Measurements from ENCODE around the gene AP1S2.
A peak's percentile ranks its signal among the peaks of the same experiment; 100 is the strongest.

AP1S2 gene

GRCh38 chrX:15815779-15816437 lies 38.7 kb downstream of the AP1S2 start:
- TF ChIP-seq JUND (IDR thresholded peaks at IDR 0.05; ENCODE audit: low read depth), result no peak
- DNase-seq (ENCODE audit: low read depth in 1 of 2, low spot score in 1 of 2), result peak; percentile 62 to 69
- in situ Hi-C loops (cut with HindIII; ENCODE audit: low pct_unique_long_range_greater_than_20kb, low sequenced_read_pairs), result no loop called here

- no peak for TF ChIP-seq JUND (IDR thresholded peaks at IDR 0.05; ENCODE audit: low read depth)
- in situ Hi-C loops (cut with HindIII; ENCODE audit: low pct_unique_long_range_greater_than_20kb, low sequenced_read_pairs), result no loop called here
These were observed 39.7 kb downstream of the AP1S2 start for GRCh38 chrX:15814771-15815365.

GRCh38 chrX:15813416-15813815 lies 41.2 kb downstream of the AP1S2 start:
- in situ Hi-C loops (cut with HindIII; ENCODE audit: low pct_unique_long_range_greater_than_20kb, low sequenced_read_pairs), result no loop called here
- no peak for DNase-seq (ENCODE audit: low read depth in 1 of 2, low spot score in 1 of 2)
- no peak for TF ChIP-seq JUND (IDR thresholded peaks at IDR 0.05; ENCODE audit: low read depth)

More at GRCh38 chrX:15814771-15815365, 39.7 kb downstream of the AP1S2 start:
- DNase-seq (ENCODE audit: low read depth in 1 of 2, low spot score in 1 of 2), result no peak

GRCh38 chrX:15812192-15812938 lies 42.2 kb downstream of the AP1S2 start:
- DNase-seq (ENCODE audit: low read depth in 1 of 2, low spot score in 1 of 2), result no peak
- in situ Hi-C loops (cut with HindIII; ENCODE audit: low pct_unique_long_range_greater_than_20kb, low sequenced_read_pairs), result no loop called here
- TF ChIP-seq JUND (IDR thresholded peaks at IDR 0.05; ENCODE audit: low read depth), result no peak

- in situ Hi-C loops (cut with HindIII; ENCODE audit: low pct_unique_long_range_greater_than_20kb, low sequenced_read_pairs), result no loop called here
- TF ChIP-seq JUND (IDR thresholded peaks at IDR 0.05; ENCODE audit: low read depth), result no peak
These were observed 46.4 kb downstream of the AP1S2 start for GRCh38 chrX:15808254-15808653.

GRCh38 chrX:15804563-15804962 lies 50.0 kb downstream of the AP1S2 start:
- in situ Hi-C loops (cut with HindIII; ENCODE audit: low pct_unique_long_range_greater_than_20kb, low sequenced_read_pairs), result no loop called here
- DNase-seq (ENCODE audit: low read depth in 1 of 2, low spot score in 1 of 2), result no peak

More at GRCh38 chrX:15808254-15808653, 46.4 kb downstream of the AP1S2 start:
- DNase-seq (ENCODE audit: low read depth in 1 of 2, low spot score in 1 of 2), result no peak

GRCh38 chrX:15797707-15798106 lies 56.9 kb downstream of the AP1S2 start:
- DNase-seq (ENCODE audit: low read depth in 1 of 2, low spot score in 1 of 2), result no peak
- in situ Hi-C loops (cut with HindIII; ENCODE audit: low pct_unique_long_range_greater_than_20kb, low sequenced_read_pairs), result no loop called here
- no peak for TF ChIP-seq JUND (IDR thresholded peaks at IDR 0.05; ENCODE audit: low read depth)

More at GRCh38 chrX:15804563-15804962, 50.0 kb downstream of the AP1S2 start:
- no peak for TF ChIP-seq JUND (IDR thresholded peaks at IDR 0.05; ENCODE audit: low read depth)

- in situ Hi-C loops (cut with HindIII; ENCODE audit: low pct_unique_long_range_greater_than_20kb, low sequenced_read_pairs), result no loop called here
- DNase-seq (ENCODE audit: low read depth in 1 of 2, low spot score in 1 of 2), result no peak
- TF ChIP-seq JUND (IDR thresholded peaks at IDR 0.05; ENCODE audit: low read depth), result no peak
These were observed 63.8 kb downstream of the AP1S2 start for GRCh38 chrX:15790769-15791290.

- in situ Hi-C loops (cut with HindIII; ENCODE audit: low pct_unique_long_range_greater_than_20kb, low sequenced_read_pairs), result no loop called here
- peak; percentile 69 to 85 for DNase-seq (ENCODE audit: low read depth in 1 of 2, low spot score in 1 of 2)
- no peak for TF ChIP-seq JUND (IDR thresholded peaks at IDR 0.05; ENCODE audit: low read depth)
These were observed 64.4 kb downstream of the AP1S2 start, which contains the start of gene ZRSR2 for GRCh38 chrX:15789979-15790768. Gene ZRSR2 (plus strand): TSS chrX:15790484. CDS start chrX:15790496, 12 bp downstream.

GRCh38 chrX:15786915-15787314 lies 67.7 kb downstream of the AP1S2 start:
- no peak for TF ChIP-seq JUND (IDR thresholded peaks at IDR 0.05; ENCODE audit: low read depth)
- no peak for DNase-seq (ENCODE audit: low read depth in 1 of 2, low spot score in 1 of 2)
- in situ Hi-C loops (cut with HindIII; ENCODE audit: low pct_unique_long_range_greater_than_20kb, low sequenced_read_pairs), result no loop called here

GRCh38 chrX:15785176-15785750 lies 69.3 kb downstream of the AP1S2 start:
- in situ Hi-C loops (cut with HindIII; ENCODE audit: low pct_unique_long_range_greater_than_20kb, low sequenced_read_pairs), result no loop called here
- no peak for DNase-seq (ENCODE audit: low read depth in 1 of 2, low spot score in 1 of 2)
- no peak for TF ChIP-seq JUND (IDR thresholded peaks at IDR 0.05; ENCODE audit: low read depth)
